GM23248 (cell line): Measurements from ENCODE around the gene TH. TPM values are rescaled to one million over a fixed set of nuclear protein-coding genes. Genes with fewer than 3 reads are reported as not detected.

Experiments
- DNase-seq: peaks from one replicate; pipeline ENCODE4 v3.0.0-alpha.2; 2015
- H2AFZ ChIP-seq: fragments of 200-600 bp; sonication (generic); 2 replicates; pipeline ENCODE4 v1.6.1; 2016; ENCODE audit warnings: antibody characterized with exemption
- H3F3A ChIP-seq: fragments of 200-600 bp; sonication (generic); 2 replicates; pipeline ENCODE4 v1.6.1; 2016; ENCODE audit warnings: mild to moderate bottlenecking, antibody characterized with exemption, mixed run types; ENCODE audit not compliant: insufficient read depth
- H3K27ac ChIP-seq: fragments of 200-600 bp; sonication (generic); 2 replicates; pipeline ENCODE4 v1.5.1; 2016; ENCODE audit warnings: mild to moderate bottlenecking
- H3K27me3 ChIP-seq: fragments of 200-600 bp; sonication (generic); replicated peaks from 2 replicates; pipeline ENCODE4 v1.6.1; 2016; ENCODE audit warnings: mild to moderate bottlenecking; ENCODE audit not compliant: insufficient read depth
- H3K36me3 ChIP-seq: fragments of 200-600 bp; sonication (generic); 2 replicates; pipeline ENCODE4 v1.6.1; 2016; ENCODE audit warnings: low read depth, mild to moderate bottlenecking
- H3K4me1 ChIP-seq: fragments of 200-600 bp; sonication (generic); 2 replicates; pipeline ENCODE4 v1.6.1; 2016; ENCODE audit warnings: mild to moderate bottlenecking; ENCODE audit not compliant: insufficient read depth
- H3K4me2 ChIP-seq: fragments of 200-600 bp; sonication (generic); one replicate; pipeline ENCODE4 v1.6.1; 2016; ENCODE audit warnings: mild to moderate bottlenecking; ENCODE audit not compliant: unreplicated experiment
- H3K4me3 ChIP-seq: fragments of 200-600 bp; sonication (generic); 2 replicates; pipeline ENCODE4 v1.5.1; 2016; ENCODE audit warnings: mild to moderate bottlenecking
- H3K79me2 ChIP-seq: fragments of 200-600 bp; sonication (generic); 2 replicates; pipeline ENCODE4 v1.6.1; 2016; ENCODE audit warnings: mild to moderate bottlenecking; ENCODE audit not compliant: insufficient read depth
- H3K9ac ChIP-seq: fragments of 200-600 bp; sonication (generic); 2 replicates; pipeline ENCODE4 v1.6.1; 2016; ENCODE audit warnings: mild to moderate bottlenecking
- H3K9me2 ChIP-seq: fragments of 200-600 bp; sonication (generic); 2 replicates; pipeline ENCODE4 v1.6.1; 2016; ENCODE audit warnings: mixed run types, mild to moderate bottlenecking, moderate library complexity; ENCODE audit not compliant: insufficient read depth
- H3K9me3 ChIP-seq: fragments of 200-600 bp; sonication (generic); one replicate; pipeline ENCODE4 v1.6.1; 2017; ENCODE audit warnings: low read depth
- H4K20me1 ChIP-seq: fragments of 200-600 bp; sonication (generic); 2 replicates; pipeline ENCODE4 v1.6.0; 2016; ENCODE audit not compliant: insufficient read depth
- EZH2 ChIP-seq: fragments of 200-600 bp; sonication (generic); IDR thresholded peaks from 2 replicates; pipeline ENCODE4 v1.6.1; 2018; ENCODE audit warnings: antibody characterized with exemption, mild to moderate bottlenecking; ENCODE audit not compliant: insufficient read depth, poor library complexity, severe bottlenecking
- EZH2phosphoT487 ChIP-seq: fragments of 200-600 bp; sonication (generic); IDR thresholded peaks from 2 replicates; pipeline ENCODE4 v1.6.1; 2018; ENCODE audit warnings: antibody characterized with exemption, moderate library complexity, mild to moderate bottlenecking, low read depth; ENCODE audit not compliant: insufficient read depth
- WGBS, 2 experiments: methylation state at CpG; one replicate each; pipeline ENCODE4 v1.1.6; 2015 to 2017; ENCODE audit warnings: low lambda C conversion rate in 2 of 2, low coverage in 1 of 2; ENCODE audit errors: missing lambda C conversion rate in 2 of 2; 5-methylcytosine and 5-hydroxymethylcytosine counted together
- in situ Hi-C: fragments of 300-500 bp; cut with MboI; formaldehyde crosslinking; loops from 2 replicates; pipeline ENCODE4 v1.15.0; 2020
- microRNA counts: library from miRNA; unstranded; fragments of <30 nt; microRNA quantifications from one replicate; lab custom pipeline; 2016
- microRNA-seq: library from miRNA; unstranded; fragments of <30 nt; microRNA quantifications from one replicate; pipeline ENCODE4, GENCODE V29; 2016; ENCODE audit warnings: borderline number of aligned reads
- polyA plus RNA-seq: library from polyadenylated mRNA; unstranded; fragments of >200 nt; fragmentation: Nextera tagmentation; extraction: Ambion mirVana; gene quantifications from 2 replicates; pipeline ENCODE4 v1.2.1, GENCODE V29; 2016
- small RNA-seq: library from RNA; depleted of rRNA; stranded (forward); fragments of <200 nt; gene quantifications from one replicate; pipeline ENCODE3, GENCODE V24; 2014; ENCODE audit warnings: low read depth, low replicate concordance
- total RNA-seq: library from RNA; depleted of rRNA; stranded (reverse); fragments of >200 nt; shearing (Covaris generic); gene quantifications from 2 replicates; pipeline ENCODE4 v1.2.3, GENCODE V29; 2014; rRNA removed

TH gene
- total and polyA plus RNA-seq, 2 experiments from 2014 or later: not detected

DNA sequence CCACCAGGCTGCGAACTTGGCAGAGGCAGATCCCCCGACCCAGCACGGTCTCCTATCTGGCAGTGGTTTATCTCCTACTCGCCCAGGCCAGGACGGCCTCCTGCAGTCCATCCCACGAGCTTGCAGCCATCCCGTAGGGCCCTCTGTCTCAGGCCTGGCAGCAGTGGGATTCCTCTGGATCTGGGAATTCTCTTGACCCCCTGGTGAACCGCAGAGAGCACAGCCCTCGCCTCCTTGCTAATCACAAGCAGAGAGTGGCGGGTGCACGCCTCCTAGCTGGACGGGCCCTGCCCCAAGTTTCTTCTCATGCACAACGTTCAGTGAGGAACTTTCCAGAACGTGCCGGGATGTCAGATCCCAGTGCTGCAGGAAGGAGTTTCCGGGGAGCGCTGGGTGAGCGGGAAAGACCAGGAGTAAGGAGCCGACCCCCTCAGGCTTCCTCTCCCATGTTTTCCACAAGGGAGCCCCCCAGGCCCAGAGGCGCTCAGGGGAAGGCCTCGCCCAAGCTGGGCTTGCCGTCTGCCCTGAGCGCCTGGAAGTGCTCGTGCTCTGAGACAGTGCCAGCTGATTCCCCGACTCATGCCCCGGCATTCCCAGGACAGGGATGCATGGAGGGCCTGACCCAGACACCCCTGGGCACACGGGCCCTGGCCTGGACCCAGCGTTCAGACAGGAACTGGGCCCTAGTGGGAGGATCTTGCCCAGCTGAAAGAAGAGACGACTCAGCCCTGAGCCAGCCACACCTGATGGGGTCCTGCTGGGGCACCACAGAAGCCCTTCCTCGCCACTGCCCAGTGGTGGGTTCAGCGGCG is 57.0 kb downstream of the TH start:
- no peak overlapping the region for H3K9ac ChIP-seq
- no peaks in the 10 kb centered on the region for H3K9me3 ChIP-seq
- H4K20me1 ChIP-seq: no peaks in the 10 kb centered on the region
- H3K36me3 ChIP-seq: no peaks in the 10 kb centered on the region
- no peaks in the 10 kb centered on the region for H3F3A ChIP-seq
- no peak for TF ChIP-seq EZH2
- no peak for TF ChIP-seq EZH2phosphoT487
- in situ Hi-C loops: no loop called here
- H3K4me1 ChIP-seq: no peaks in the 10 kb centered on the region
- no peak overlapping the region for H2AFZ ChIP-seq
- no peaks in the 10 kb centered on the region for H3K79me2 ChIP-seq
- H3K4me2 ChIP-seq: no peak overlapping the region
- H3K9me2 ChIP-seq: no peaks in the 10 kb centered on the region
- H3K4me3 ChIP-seq: no peak overlapping the region
- peaks cover 48% of the 10 kb centered on the region for H3K27me3 ChIP-seq
- 54 to 59% methylated on average over 32 of the region's 32 CpGs for WGBS, 2 experiments
- DNase-seq: no peak
- H3K27ac ChIP-seq: no peak overlapping the region

MicroRNAs within 50 kb of the gene (microRNA counts, 767-probe panel; counts per million panel counts)
- microRNA hsa-miR-483-3p (lab: Ali Mortazavi, UCI): 447 counts per million, percentile 86 among the panel's probes with 10 or more counts
- 447 counts per million, percentile 86 among the panel's probes with 10 or more counts for microRNA hsa-miR-483-5p (lab: Ali Mortazavi, UCI)

Small RNA genes lying within 50 kb of the gene (microRNA-seq; reads per million reads assigned to microRNA genes)
- gene MIR4686 (not detected), gene MIR483 (13.8 reads per million, percentile 21 among the genes with 10 or more reads in this experiment)

Small RNA genes lying within 50 kb of the gene (small RNA-seq; reads per million reads assigned to genes)
- gene MIR4686: not detected
- not detected for gene MIR483

Other genes starting within 250 kb of the TH start
- 47.7 and 70.6 TPM in 2 replicates for gene MRPL23, start 224.5 kb downstream of the TH start, total RNA-seq
- gene MRPL23, start 224.5 kb downstream of the TH start, polyA plus RNA-seq: 40.5 and 40.9 TPM in 2 replicates
- 0.25 and 2.2 TPM in 2 replicates for gene H19, start 174.0 kb downstream of the TH start, total RNA-seq
- gene H19, start 174.0 kb downstream of the TH start, polyA plus RNA-seq: not detected in 2 replicates
- gene IGF2, start 32.4 kb downstream of the TH start, total RNA-seq: not detected in 2 replicates
- gene IGF2, start 32.4 kb downstream of the TH start, polyA plus RNA-seq: 0.06 and 0.18 TPM in 2 replicates
- gene INS, start 10.6 kb downstream of the TH start, total RNA-seq: not detected in 2 replicates
- not detected in 2 replicates for gene INS, start 10.6 kb downstream of the TH start, polyA plus RNA-seq
- gene ASCL2, start 98.8 kb upstream of the TH start, total RNA-seq: not detected in 2 replicates
- not detected in 2 replicates for gene ASCL2, start 98.8 kb upstream of the TH start, polyA plus RNA-seq
- not detected in 2 replicates for gene C11orf21, start 130.1 kb upstream of the TH start, total RNA-seq
- gene C11orf21, start 130.1 kb upstream of the TH start, polyA plus RNA-seq: not detected in 2 replicates
- gene TSPAN32, start 130.2 kb upstream of the TH start, total RNA-seq: not detected in 2 replicates
- gene TSPAN32, start 130.2 kb upstream of the TH start, polyA plus RNA-seq: not detected in 2 replicates
- gene CD81, start 205.5 kb upstream of the TH start, total RNA-seq: 363 and 434 TPM in 2 replicates
- 66.8 and 67.6 TPM in 2 replicates for gene CD81, start 205.5 kb upstream of the TH start, polyA plus RNA-seq
- gene TSSC4, start 228.9 kb upstream of the TH start, total RNA-seq: 44.4 and 50.3 TPM in 2 replicates
- 61.8 and 69.8 TPM in 2 replicates for gene TSSC4, start 228.9 kb upstream of the TH start, polyA plus RNA-seq